PC-3 (cell line): ENCODE measurements around the gene CFAP161. TPM values are rescaled to one million over a fixed set of nuclear protein-coding genes. Genes with fewer than 3 reads are reported as not detected.

Experiments used
- ATAC-seq: fragments of 200-7000 bp; cut with Tn5 transposase; 2 replicates; pipeline ENCODE4 v1.9.1; 2020; ENCODE audit warnings: mild to moderate bottlenecking, moderate library complexity
- BruUV-seq: library from RNA; stranded (reverse); fragments of 400-500 nt; replicated peaks from 2 replicates; lab custom pipeline; 2021; lab: Mats Ljungman, UMichigan
- CTCF ChIA-PET: fragments of 300-600 bp; sonication (Branson Sonifier 250); formaldehyde crosslinking; loops from one replicate; lab custom pipeline; 2022; ENCODE audit warnings: antibody characterized with exemption; lab: Charles Lee
- POLR2A ChIA-PET: fragments of 300-600 bp; sonication (Branson Sonifier 250); formaldehyde crosslinking; loops from one replicate; lab custom pipeline; 2022; ENCODE audit warnings: antibody characterized with exemption; ENCODE audit not compliant: unreplicated experiment; lab: Charles Lee
- DNase-seq: peaks from one replicate; pipeline ENCODE4 v3.0.0-alpha.2; 2015
- H2AFZ ChIP-seq: fragments of 300-600 bp; sonication (generic); 2 replicates; pipeline ENCODE4 v1.6.0; 2016; ENCODE audit warnings: antibody characterized with exemption, low read length
- H3F3A ChIP-seq: fragments of 300-600 bp; sonication (generic); one replicate; pipeline ENCODE4 v1.6.0; 2017; ENCODE audit warnings: antibody characterized with exemption, low read length, control low read depth, mild to moderate bottlenecking; ENCODE audit not compliant: unreplicated experiment
- H3K27ac ChIP-seq: fragments of 300-600 bp; sonication (generic); 2 replicates; pipeline ENCODE4 v1.5.1; 2016; ENCODE audit warnings: mild to moderate bottlenecking, low read length
- H3K27me3 ChIP-seq: fragments of 300-600 bp; sonication (generic); 2 replicates; pipeline ENCODE4 v1.6.1; 2016; ENCODE audit warnings: low read length, mixed read lengths
- H3K36me3 ChIP-seq: fragments of 300-600 bp; sonication (generic); 2 replicates; pipeline ENCODE4 v1.6.1; 2016; ENCODE audit warnings: low read depth, mixed run types, low read length, mixed read lengths
- H3K4me1 ChIP-seq: fragments of 300-600 bp; sonication (generic); 2 replicates; pipeline ENCODE4 v1.5.1; 2016; ENCODE audit warnings: low read length; ENCODE audit not compliant: insufficient read depth
- H3K4me2 ChIP-seq: fragments of 300-600 bp; sonication (generic); 2 replicates; pipeline ENCODE4 v1.6.0; 2016; ENCODE audit warnings: low read length
- H3K4me3 ChIP-seq: fragments of 300-600 bp; sonication (generic); 2 replicates; pipeline ENCODE4 v1.5.1; 2016; ENCODE audit warnings: mild to moderate bottlenecking, low read length, mixed read lengths
- H3K79me2 ChIP-seq: fragments of 300-600 bp; sonication (generic); 2 replicates; pipeline ENCODE4 v1.6.1; 2017; ENCODE audit warnings: low read length, mixed read lengths
- H3K9ac ChIP-seq: fragments of 300-600 bp; sonication (generic); 2 replicates; pipeline ENCODE4 v1.6.0; 2016; ENCODE audit warnings: mild to moderate bottlenecking, low read length
- H3K9me2 ChIP-seq: fragments of 300-600 bp; sonication (generic); replicated peaks from 2 replicates; pipeline ENCODE4 v1.6.1; 2016; ENCODE audit warnings: mixed run types, low read length, mixed read lengths
- H3K9me3 ChIP-seq: fragments of 300-600 bp; sonication (generic); 2 replicates; pipeline ENCODE4 v1.6.1; 2016; ENCODE audit warnings: low read length, mixed read lengths
- H4K20me1 ChIP-seq: fragments of 300-600 bp; sonication (generic); 2 replicates; pipeline ENCODE4 v1.6.1; 2016; ENCODE audit warnings: low read length, mixed read lengths
- CTCF ChIP-seq: fragments of 300-600 bp; sonication (generic); conservative IDR thresholded peaks from 2 replicates; pipeline ENCODE4 v1.5.1; 2017; ENCODE audit warnings: antibody characterized with exemption, low read depth, mild to moderate bottlenecking, low read length
- EZH2 ChIP-seq: fragments of 300-600 bp; sonication (generic); IDR thresholded peaks from one replicate; pipeline ENCODE4 v1.6.1; 2017; ENCODE audit warnings: antibody characterized with exemption, mild to moderate bottlenecking, low read length; ENCODE audit not compliant: unreplicated experiment
- EZH2phosphoT487 ChIP-seq: fragments of 300-600 bp; sonication (generic); IDR thresholded peaks from 2 replicates; pipeline ENCODE4 v1.6.1; 2018; ENCODE audit warnings: mild to moderate bottlenecking, antibody characterized with exemption, low read length, borderline replicate concordance
- intact Hi-C: fragments of 100-400 bp; cut with micrococcal nuclease; formaldehyde crosslinking; loops from 2 replicates; pipeline ENCODE4 v1.9.0; 2023
- total RNA-seq: library from RNA; depleted of rRNA; stranded (reverse); fragments of >200 nt; gene quantifications from 2 replicates; pipeline ENCODE4 v1.2.3, GENCODE V29; 2014; rRNA removed

CFAP161 gene
- total RNA-seq, 1 experiment from 2014 or later: 0.55 TPM

DNA sequence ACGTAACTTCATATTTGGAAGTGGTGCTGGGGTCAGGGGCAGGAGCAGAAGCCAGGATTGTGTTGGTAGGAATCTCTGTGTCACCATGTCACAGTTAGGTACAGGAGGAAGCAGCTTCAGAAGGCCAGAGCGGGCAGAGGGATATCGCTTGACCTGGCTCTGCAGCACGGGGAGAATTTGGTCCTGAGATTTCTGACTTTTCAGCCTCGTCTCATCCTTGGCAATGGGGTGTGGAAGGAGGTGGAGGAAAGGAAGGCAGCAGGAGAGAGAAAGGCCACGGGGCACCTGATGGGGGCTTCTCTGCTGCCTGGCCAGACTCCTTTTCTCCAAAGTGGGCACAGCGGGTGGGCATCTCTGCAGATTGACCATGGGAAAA, 63.2 kb downstream of the CFAP161 start:
- no peak overlapping the region for H3K4me3 ChIP-seq
- BruUV-seq: no TSS peak
- DNase-seq (no peak), ATAC-seq (no peak)
- no peaks in the 10 kb centered on the region for H4K20me1 ChIP-seq
- H3K9me3 ChIP-seq: no peaks in the 10 kb centered on the region
- H3K79me2 ChIP-seq: no peaks in the 10 kb centered on the region
- POLR2A ChIA-PET: no interaction called here
- peaks cover 42% of the 10 kb centered on the region for H3K27me3 ChIP-seq
- no peak overlapping the region for H3K4me2 ChIP-seq
- no peaks in the 10 kb centered on the region for H3K36me3 ChIP-seq
- TF ChIP-seq CTCF: no peak
- no peak for TF ChIP-seq EZH2
- TF ChIP-seq EZH2phosphoT487: no peak
- H3F3A ChIP-seq: no peaks in the 10 kb centered on the region
- H2AFZ ChIP-seq: no peak overlapping the region
- intact Hi-C loops: no loop called here
- H3K9ac ChIP-seq: no peak overlapping the region
- H3K9me2 ChIP-seq: no peaks in the 10 kb centered on the region
- no peak overlapping the region for H3K27ac ChIP-seq
- CTCF ChIA-PET: no interaction called here
- H3K4me1 ChIP-seq: no peaks in the 10 kb centered on the region

- intact Hi-C loops: no loop called here
- H3K79me2 ChIP-seq: no peaks in the 10 kb centered on the region
- ATAC-seq: no peak
- no peaks in the 10 kb centered on the region for H3K9me2 ChIP-seq
- ChIA-PET CTCF (no interaction called here), POLR2A (no interaction called here)
- H4K20me1 ChIP-seq: no peaks in the 10 kb centered on the region
- BruUV-seq: no TSS peak
- no peak for TF ChIP-seq EZH2phosphoT487
- no peak for TF ChIP-seq EZH2
- TF ChIP-seq CTCF: no peak
- no peaks in the 10 kb centered on the region for H3K9me3 ChIP-seq
- H3K4me2 ChIP-seq: no peak overlapping the region
- DNase-seq: no peak
- H3K4me3 ChIP-seq: no peak overlapping the region
- H2AFZ ChIP-seq: no peak overlapping the region
- no peaks in the 10 kb centered on the region for H3F3A ChIP-seq
- H3K9ac ChIP-seq: no peak overlapping the region
- H3K36me3 ChIP-seq: no peaks in the 10 kb centered on the region
- H3K27me3 ChIP-seq: peaks cover 37% of the 10 kb centered on the region
- H3K4me1 ChIP-seq: no peaks in the 10 kb centered on the region
- no peak overlapping the region for H3K27ac ChIP-seq
These were observed 63.7 kb downstream of the CFAP161 start for GRCh38 chr15:81197688-81198281.

Other genes with a start within 250 kb of the CFAP161 start
- 21.1 and 21.2 TPM in 2 replicates for gene MESD, start 144.5 kb upstream of the CFAP161 start, total RNA-seq
- 17.8 and 29.9 TPM in 2 replicates for gene TLNRD1, start 133.3 kb upstream of the CFAP161 start, total RNA-seq
- gene IL16, start 62.6 kb downstream of the CFAP161 start, total RNA-seq: 0.04 TPM in 1 of 2 replicates, not detected in the other
- 3.3 and 5.9 TPM in 2 replicates for gene STARD5, start 189.9 kb downstream of the CFAP161 start, total RNA-seq
- gene TMC3, start 239.9 kb downstream of the CFAP161 start, total RNA-seq: not detected in 2 replicates